NT2/D1 (cell line): Measurements from ENCODE around the gene PASK.

Source experiments
- DNase-seq: peaks from one replicate; pipeline ENCODE4 v3.0.0-alpha.2; 2011; ENCODE audit warnings: low read depth, low spot score
- H3K27me3 ChIP-seq: 2 replicates; pipeline ENCODE4 v1.6.0; 2011; ENCODE audit warnings: mild to moderate bottlenecking; ENCODE audit not compliant: insufficient read length, insufficient read depth
- H3K36me3 ChIP-seq: 2 replicates; pipeline ENCODE4 v1.6.1; 2011; ENCODE audit warnings: mild to moderate bottlenecking, low read length, mixed read lengths; ENCODE audit not compliant: insufficient read depth, insufficient read length
- H3K4me1 ChIP-seq: 2 replicates; pipeline ENCODE4 v1.5.1; 2011; ENCODE audit not compliant: insufficient read depth, insufficient read length
- H3K4me3 ChIP-seq: 2 replicates; pipeline ENCODE4 v1.5.1; 2011; ENCODE audit warnings: low read depth; ENCODE audit not compliant: insufficient read length
- H3K9ac ChIP-seq: 2 replicates; pipeline ENCODE4 v1.6.0; 2011; ENCODE audit warnings: low read depth; ENCODE audit not compliant: insufficient read length
- H3K9me3 ChIP-seq: 2 replicates; pipeline ENCODE4 v1.5.1; 2011; ENCODE audit warnings: mild to moderate bottlenecking, low read length; ENCODE audit not compliant: insufficient read depth
- SUZ12 ChIP-seq: IDR thresholded peaks from 2 replicates; pipeline ENCODE4 v1.6.1; 2011; ENCODE audit not compliant: insufficient read length, insufficient read depth; ENCODE audit errors: extremely low read depth
- YY1 ChIP-seq: IDR thresholded peaks from 2 replicates; pipeline ENCODE4 v1.6.1; 2011; ENCODE audit not compliant: insufficient read length, insufficient read depth
- ZNF274 ChIP-seq: IDR thresholded peaks from 2 replicates; pipeline ENCODE4 v1.6.1; 2011; ENCODE audit warnings: mild to moderate bottlenecking, low read depth, low read length

PASK gene

GRCh38 chr2:241151934-241152660 is 2.8 kb upstream of the PASK start:
- no peak for DNase-seq
- Histone ChIP-seq H3K36me3 (peaks cover 28% of the 10 kb centered on the region), H3K4me3 (no peak overlapping the region), H3K9ac (peak overlapping the region; percentile 50), H3K27me3 (peaks cover 15% of the 10 kb centered on the region), H3K4me1 (peaks cover 19% of the 10 kb centered on the region), H3K9me3 (no peaks in the 10 kb centered on the region)
- TF ChIP-seq SUZ12 (no peak), ZNF274 (no peak), YY1 (no peak)

- no peak for DNase-seq
Observed at GRCh38 chr2:241150660-241151530, 1.6 kb upstream of the PASK start.

GRCh38 chr2:241149925-241150659 is 820 bp upstream of the PASK start, which contains the start of gene PPP1R7:
Gene PPP1R7 (plus strand): TSS chr2:241150467. CDS start chr2:241150496, 29 bp downstream.
- peak; percentile 94 for DNase-seq
- peak within 1 kb of the TSS; percentile 92 for H3K9ac ChIP-seq
- peaks cover 19% of the 10 kb centered on the region for H3K4me1 ChIP-seq
- peak within 1 kb of the TSS; percentile 82 for H3K4me3 ChIP-seq
- H3K27me3 ChIP-seq: peaks cover 15% of the 10 kb centered on the region
- H3K9me3 ChIP-seq: no peaks in the 10 kb centered on the region
- TF ChIP-seq SUZ12: no peak
- TF ChIP-seq YY1: peak; percentile 85
- peaks cover 18% of the 10 kb centered on the region for H3K36me3 ChIP-seq

More at GRCh38 chr2:241150660-241151530, 1.6 kb upstream of the PASK start:
- no peak for TF ChIP-seq SUZ12
- no peak for TF ChIP-seq ZNF274
- Histone ChIP-seq H3K9me3 (no peaks in the 10 kb centered on the region), H3K4me1 (peaks cover 19% of the 10 kb centered on the region), H3K27me3 (peaks cover 15% of the 10 kb centered on the region), H3K36me3 (peaks cover 26% of the 10 kb centered on the region), H3K4me3 (peak overlapping the region; percentile 82), H3K9ac (peak overlapping the region; percentile 92)

- no peaks in the 10 kb centered on the region for H3K9me3 ChIP-seq
- TF ChIP-seq ZNF274 (no peak), SUZ12 (no peak)
- peaks cover 15% of the 10 kb centered on the region for H3K27me3 ChIP-seq
- peak overlapping the region; percentile 62 for H3K4me3 ChIP-seq
- peaks cover 19% of the 10 kb centered on the region for H3K4me1 ChIP-seq
- no peak for DNase-seq
- peak overlapping the region; percentile 71 for H3K9ac ChIP-seq
- H3K36me3 ChIP-seq: peaks cover 13% of the 10 kb centered on the region
Observed at GRCh38 chr2:241149675-241149924, 328 bp upstream of the PASK start.

- no peak for DNase-seq
- TF ChIP-seq ZNF274 (no peak), YY1 (no peak), SUZ12 (no peak)
- H3K4me3 ChIP-seq: peak overlapping the region; percentile 62
- H3K9me3 ChIP-seq: no peaks in the 10 kb centered on the region
- peaks cover 9% of the 10 kb centered on the region for H3K36me3 ChIP-seq
- H3K4me1 ChIP-seq: peaks cover 17% of the 10 kb centered on the region
- H3K27me3 ChIP-seq: peaks cover 15% of the 10 kb centered on the region
- H3K9ac ChIP-seq: peak overlapping the region; percentile 71
Observed at GRCh38 chr2:241148239-241148638, 1.0 kb downstream of the PASK start.

GRCh38 chr2:241147336-241147735 is 1.9 kb downstream of the PASK start:
- Histone ChIP-seq H3K4me3 (no peak overlapping the region), H3K4me1 (peaks cover 17% of the 10 kb centered on the region), H3K9me3 (no peaks in the 10 kb centered on the region), H3K36me3 (peaks cover 7% of the 10 kb centered on the region), H3K9ac (no peak overlapping the region), H3K27me3 (peaks cover 15% of the 10 kb centered on the region)
- no peak for DNase-seq
- TF ChIP-seq ZNF274: no peak
- TF ChIP-seq YY1: no peak
- TF ChIP-seq SUZ12: no peak

GRCh38 chr2:241146286-241146685 is 3.0 kb downstream of the PASK start:
- no peak for TF ChIP-seq YY1
- no peak for TF ChIP-seq SUZ12
- no peak for TF ChIP-seq ZNF274
- Histone ChIP-seq H3K9me3 (no peaks in the 10 kb centered on the region), H3K27me3 (peaks cover 15% of the 10 kb centered on the region), H3K4me1 (peaks cover 11% of the 10 kb centered on the region), H3K9ac (no peak overlapping the region), H3K36me3 (peaks cover 12% of the 10 kb centered on the region), H3K4me3 (no peak overlapping the region)
- DNase-seq: no peak
